SK-N-SH (cell line): ENCODE results near the gene FPR2. TPM values are rescaled to one million over a fixed set of nuclear protein-coding genes. Genes with fewer than 3 reads are reported as not detected.
"Not testable (repeated sequence)": the region's sequence is repeated elsewhere in the genome, so short reads cannot be mapped to it uniquely, and the experiment has no call there.

Experiments
- CTCF ChIA-PET: fragments of 300-600, 350-600 bp; formaldehyde crosslinking; extraction: SDS; loops from one replicate; lab custom pipeline; 2021; lab: Yijun Ruan, JAX
- POLR2A ChIA-PET: fragments of 350-600 bp; sonication (Branson Sonifier 250); formaldehyde crosslinking; extraction: SDS; loops from one replicate; lab custom pipeline; 2020; ENCODE audit warnings: antibody characterized with exemption, inconsistent platforms; lab: Yijun Ruan, JAX
- DNase-seq: peaks from one replicate; pipeline ENCODE4 v3.0.0; 2012
- H2AFZ ChIP-seq: fragments of 200-600 bp; sonication (generic); 2 replicates; pipeline ENCODE4 v1.8.1; 2016; ENCODE audit warnings: antibody characterized with exemption, mild to moderate bottlenecking, low read depth
- H3F3A ChIP-seq: fragments of 200-600 bp; sonication (generic); replicated peaks from 2 replicates; pipeline ENCODE3; 2016; ENCODE audit warnings: antibody characterized with exemption, mild to moderate bottlenecking; ENCODE audit not compliant: insufficient read depth
- H3K27ac ChIP-seq, 2 experiments: fragments of 200-500 bp in 1 of 2; fragments of 200-600 bp in 1 of 2; sonication (Bioruptor generic) in 1 of 2; sonication (generic), shearing (Covaris generic) in 1 of 2; 2 replicates each; pipeline versions ENCODE4 v1.5.1 to v1.6.1; 2014 to 2016; ENCODE audit warnings: low read depth in 2 of 2, inconsistent platforms in 1 of 2, low read length in 1 of 2, mild to moderate bottlenecking in 1 of 2, mixed read lengths in 1 of 2
- H3K27me3 ChIP-seq: fragments of 200-600 bp; sonication (generic), shearing (Covaris generic); 2 replicates; pipeline ENCODE4 v1.6.1; 2016; ENCODE audit warnings: mixed run types; ENCODE audit not compliant: insufficient read depth
- H3K36me3 ChIP-seq, 2 experiments: fragments of 200-500 bp in 1 of 2; fragments of 200-600 bp in 1 of 2; sonication (Bioruptor generic) in 1 of 2; sonication (generic) in 1 of 2; replicated peaks in 1 of 2; 2 replicates each; pipeline versions ENCODE3 to v1.5.1; 2014 to 2016; ENCODE audit warnings: low read length in 1 of 2, mild to moderate bottlenecking in 1 of 2; ENCODE audit not compliant: insufficient read depth in 2 of 2, control insufficient read depth in 1 of 2
- H3K4me1 ChIP-seq, 2 experiments: fragments of 200-500 bp in 1 of 2; fragments of 200-600 bp in 1 of 2; sonication (Bioruptor generic) in 1 of 2; sonication (generic), shearing (Covaris generic) in 1 of 2; 2 replicates each; pipeline versions ENCODE4 v1.5.1 to v1.6.1; 2014 to 2016; ENCODE audit warnings: low read depth in 1 of 2, low read length in 1 of 2, mixed run types in 1 of 2; ENCODE audit not compliant: insufficient read depth in 2 of 2, control insufficient read depth in 1 of 2
- H3K4me2 ChIP-seq: fragments of 200-600 bp; sonication (generic), shearing (Covaris generic); 2 replicates; pipeline ENCODE4 v1.6.1; 2017; ENCODE audit warnings: mixed run types
- H3K4me3 ChIP-seq, 2 experiments: fragments of 200-500 bp in 1 of 2; fragments of 200-600 bp in 1 of 2; sonication (Bioruptor generic) in 1 of 2; sonication (generic), shearing (Covaris generic) in 1 of 2; 2 replicates each; pipeline versions ENCODE4 v1.5.1 to v1.8.1; 2014 to 2016; ENCODE audit warnings: low read depth in 2 of 2, inconsistent platforms in 1 of 2, low read length in 1 of 2, mild to moderate bottlenecking in 1 of 2, mixed read lengths in 1 of 2, moderate library complexity in 1 of 2
- H3K79me2 ChIP-seq: fragments of 200-600 bp; sonication (generic); 2 replicates; pipeline ENCODE4 v1.8.1; 2017; ENCODE audit warnings: mild to moderate bottlenecking; ENCODE audit not compliant: insufficient read depth
- H3K9ac ChIP-seq: fragments of 200-600 bp; sonication (generic); 2 replicates; pipeline ENCODE4 v1.6.1; 2017; ENCODE audit warnings: mixed run types
- H3K9me2 ChIP-seq: fragments of 200-600 bp; sonication (generic); 2 replicates; pipeline ENCODE4 v1.6.1; 2017; ENCODE audit warnings: mixed run types
- H3K9me3 ChIP-seq: fragments of 200-600 bp; sonication (generic); 2 replicates; pipeline ENCODE4 v1.6.1; 2017; ENCODE audit warnings: mixed run types, mild to moderate bottlenecking, moderate library complexity
- H4K20me1 ChIP-seq: fragments of 200-600 bp; sonication (generic); 2 replicates; pipeline ENCODE4 v1.6.1; 2017; ENCODE audit warnings: mild to moderate bottlenecking, mixed run types; ENCODE audit not compliant: insufficient read depth
- RFX5 ChIP-seq: IDR thresholded peaks from 2 replicates; pipeline ENCODE4 v1.6.1; 2012; ENCODE audit warnings: mild to moderate bottlenecking, improper control_type of control experiment, low read length
- RXRA ChIP-seq: IDR thresholded peaks from 2 replicates; pipeline ENCODE4 v1.4.0; 2012; ENCODE audit warnings: low read depth, mild to moderate bottlenecking, borderline replicate concordance
- SMC3 ChIP-seq: IDR thresholded peaks from 2 replicates; pipeline ENCODE4 v1.6.1; 2012; ENCODE audit warnings: low read depth, low read length, improper control_type of control experiment
- WGBS: methylation state at CpG from one replicate; pipeline ENCODE4 v1.1.6; 2017; ENCODE audit warnings: low lambda C conversion rate; 5-methylcytosine and 5-hydroxymethylcytosine counted together
- polyA plus RNA-seq, 3 experiments: library from polyadenylated mRNA; depleted of rRNA; stranded (reverse); fragments of >200 nt; gene quantifications; 2 replicates each; pipeline ENCODE4 v1.2.3, GENCODE V29; 2012
- TF ChIP-seq, protein P1 (sequence below): fragments of 150-350 bp; IDR thresholded peaks from 2 replicates; pipeline ENCODE4 v1.6.1; 2016; ENCODE audit warnings: mild to moderate bottlenecking, low read depth, low read length
- TF ChIP-seq, protein P2 (sequence below): fragments of 200-600 bp; sonication (generic); IDR thresholded peaks from 2 replicates; pipeline ENCODE4 v1.6.1; 2017; ENCODE audit warnings: antibody characterized with exemption, mild to moderate bottlenecking, moderate library complexity

Gene FPR2
- polyA plus RNA-seq, 1 of the 3 experiments (the other 2 are of a cell fraction) = not detected

DNA sequence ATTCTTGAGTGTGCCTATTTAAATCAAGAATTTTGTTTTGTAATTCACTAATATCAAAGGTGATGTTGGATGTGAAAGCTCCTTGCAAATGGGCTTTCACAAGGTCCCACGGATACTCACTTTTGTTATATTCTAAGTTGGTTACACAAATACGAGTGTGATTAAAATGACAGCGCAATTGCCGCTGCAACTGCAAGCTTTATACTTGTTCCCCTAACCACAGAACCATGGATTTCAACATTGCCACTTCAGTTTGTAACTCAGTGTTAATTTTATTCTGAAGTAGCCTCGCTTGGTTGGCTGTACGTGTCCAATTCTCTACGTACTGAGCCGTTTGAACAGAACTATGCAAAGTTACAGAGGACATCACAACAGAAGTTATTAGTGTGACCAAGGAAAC is 44.4 kb downstream of the FPR2 start:
- DNase-seq, CTCF ChIA-PET, H3K9me2 ChIP-seq, POLR2A ChIA-PET, H3K36me3 ChIP-seq, H3K4me3 ChIP-seq, H3K27me3 ChIP-seq, H3K79me2 ChIP-seq, H4K20me1 ChIP-seq, H3K9me3 ChIP-seq: not testable (repeated sequence)
- 37% methylated on average over 8 of the region's 8 CpGs for WGBS
- Histone ChIP-seq H2AFZ (peak overlapping the region; percentile 20; the same call in 1 of the 2 replicates), H3K4me1 (peaks cover 0 to 45% of the 10 kb centered on the region in 2 experiments; a peak in 3 of 4 replicates), H3K27ac (peak overlapping the region in 1 of 2 experiments; percentile 57; a peak in 2 of 4 replicates), H3K4me2 (peak overlapping the region; percentile 4; the same call in 1 of the 2 replicates), H3K9ac (peak overlapping the region; percentile 35), H3F3A (peaks cover 46% of the 10 kb centered on the region)

DNA sequence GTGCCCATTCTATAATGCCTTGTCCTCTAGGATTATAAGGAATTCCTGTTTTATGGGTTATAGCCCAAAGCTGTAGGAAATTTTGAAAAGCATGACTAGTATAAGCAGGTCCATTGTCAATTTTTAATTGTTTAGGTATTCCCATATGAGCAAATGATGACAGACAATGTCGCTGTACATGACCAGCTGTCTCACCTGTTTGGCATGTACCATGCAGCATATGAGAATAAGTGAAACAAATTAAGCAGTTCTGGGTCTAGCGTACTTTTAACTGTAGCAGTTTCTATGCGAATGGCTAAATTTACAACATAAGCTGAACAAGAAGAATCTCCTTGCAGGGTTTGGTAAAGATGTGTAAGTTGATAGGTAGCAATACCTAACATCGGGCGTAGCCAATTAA is 45.6 kb downstream of the FPR2 start:
- CTCF ChIA-PET = interaction anchor here (0.6 kb wide), 1 partner anchor 33 kb away, joined by 3 read pairs; no protein-coding TSS in a partner anchor
- H3K4me2 ChIP-seq, H2AFZ ChIP-seq, DNase-seq, H3K9me2 ChIP-seq, H4K20me1 ChIP-seq, H3K27me3 ChIP-seq, H3K79me2 ChIP-seq, POLR2A ChIA-PET, H3K9me3 ChIP-seq, H3K36me3 ChIP-seq, H3K4me3 ChIP-seq: not testable (repeated sequence)
- WGBS = 62% methylated on average over 5 of the region's 5 CpGs
- Histone ChIP-seq H3K9ac (peak overlapping the region; percentile 2; the same call in 1 of the 2 replicates), H3K27ac (peak overlapping the region in 1 of 2 experiments; percentile 57; a peak in 2 of 4 replicates), H3F3A (peaks cover 36% of the 10 kb centered on the region), H3K4me1 (peaks cover 0 to 39% of the 10 kb centered on the region in 2 experiments; a peak in 2 of 4 replicates)

DNA sequence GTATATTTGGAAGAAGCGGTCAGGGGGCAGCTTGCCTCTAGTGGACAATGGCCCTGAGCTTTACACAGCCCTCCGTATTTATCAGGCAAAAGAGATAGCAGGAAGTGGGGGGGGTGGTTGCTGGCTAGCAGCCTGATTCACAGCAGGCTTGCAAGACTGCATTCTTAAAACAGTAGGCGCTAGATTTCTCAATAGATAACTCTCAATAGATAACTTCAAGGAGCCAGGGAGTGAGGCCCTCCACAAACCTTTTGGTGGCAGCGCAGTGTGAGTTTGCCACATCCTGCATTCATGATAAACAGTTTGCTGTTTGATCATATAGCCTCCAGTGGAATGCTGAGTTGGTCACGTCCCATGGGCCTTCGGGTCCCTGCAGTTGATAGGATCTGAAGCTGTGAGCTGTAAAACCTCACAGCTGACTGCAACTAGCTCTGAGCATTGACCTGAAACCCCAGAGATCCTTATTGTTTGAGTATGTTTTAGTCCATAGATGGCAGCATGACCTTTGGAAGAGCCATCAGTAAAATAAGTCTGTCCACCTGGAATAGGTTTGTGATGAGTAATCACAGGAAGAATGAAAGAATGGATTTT is 46.2 kb downstream of the FPR2 start:
- Histone ChIP-seq H3K4me3 (no peak overlapping the region), H3F3A (peaks cover 29% of the 10 kb centered on the region), H3K36me3 (no peaks in the 10 kb centered on the region), H4K20me1 (no peaks in the 10 kb centered on the region), H3K27ac (peak overlapping the region in 1 of 2 experiments; percentile 57; a peak in 2 of 4 replicates), H3K9me3 (no peaks in the 10 kb centered on the region), H3K9me2 (no peaks in the 10 kb centered on the region), H3K9ac (peak overlapping the region; percentile 23; the same call in 1 of the 2 replicates), H3K27me3 (no peaks in the 10 kb centered on the region), H3K4me2 (no peak overlapping the region), H3K79me2 (no peaks in the 10 kb centered on the region; the same call in 1 of the 2 replicates), H3K4me1 (peaks cover 0 to 39% of the 10 kb centered on the region in 2 experiments; a peak in 2 of 4 replicates), H2AFZ (no peak overlapping the region)
- WGBS = 20% methylated on average over 6 of the region's 6 CpGs
- TF ChIP-seq RXRA (no peak), RFX5 (no peak), SMC3 (no peak)
- TF ChIP-seq, protein P1, sequence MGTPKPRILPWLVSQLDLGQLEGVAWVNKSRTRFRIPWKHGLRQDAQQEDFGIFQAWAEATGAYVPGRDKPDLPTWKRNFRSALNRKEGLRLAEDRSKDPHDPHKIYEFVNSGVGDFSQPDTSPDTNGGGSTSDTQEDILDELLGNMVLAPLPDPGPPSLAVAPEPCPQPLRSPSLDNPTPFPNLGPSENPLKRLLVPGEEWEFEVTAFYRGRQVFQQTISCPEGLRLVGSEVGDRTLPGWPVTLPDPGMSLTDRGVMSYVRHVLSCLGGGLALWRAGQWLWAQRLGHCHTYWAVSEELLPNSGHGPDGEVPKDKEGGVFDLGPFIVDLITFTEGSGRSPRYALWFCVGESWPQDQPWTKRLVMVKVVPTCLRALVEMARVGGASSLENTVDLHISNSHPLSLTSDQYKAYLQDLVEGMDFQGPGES = no peak
- TF ChIP-seq, protein P2, sequence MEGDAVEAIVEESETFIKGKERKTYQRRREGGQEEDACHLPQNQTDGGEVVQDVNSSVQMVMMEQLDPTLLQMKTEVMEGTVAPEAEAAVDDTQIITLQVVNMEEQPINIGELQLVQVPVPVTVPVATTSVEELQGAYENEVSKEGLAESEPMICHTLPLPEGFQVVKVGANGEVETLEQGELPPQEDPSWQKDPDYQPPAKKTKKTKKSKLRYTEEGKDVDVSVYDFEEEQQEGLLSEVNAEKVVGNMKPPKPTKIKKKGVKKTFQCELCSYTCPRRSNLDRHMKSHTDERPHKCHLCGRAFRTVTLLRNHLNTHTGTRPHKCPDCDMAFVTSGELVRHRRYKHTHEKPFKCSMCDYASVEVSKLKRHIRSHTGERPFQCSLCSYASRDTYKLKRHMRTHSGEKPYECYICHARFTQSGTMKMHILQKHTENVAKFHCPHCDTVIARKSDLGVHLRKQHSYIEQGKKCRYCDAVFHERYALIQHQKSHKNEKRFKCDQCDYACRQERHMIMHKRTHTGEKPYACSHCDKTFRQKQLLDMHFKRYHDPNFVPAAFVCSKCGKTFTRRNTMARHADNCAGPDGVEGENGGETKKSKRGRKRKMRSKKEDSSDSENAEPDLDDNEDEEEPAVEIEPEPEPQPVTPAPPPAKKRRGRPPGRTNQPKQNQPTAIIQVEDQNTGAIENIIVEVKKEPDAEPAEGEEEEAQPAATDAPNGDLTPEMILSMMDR = peak; percentile 17; the same call in 1 of the 2 replicates
- DNase-seq = no peak
- POLR2A ChIA-PET = no interaction called here
- CTCF ChIA-PET = interaction anchor here (0.6 to 2.9 kb wide), 3 partner anchors 10 to 33 kb away, joined by 3 to 11 read pairs (median 9); no protein-coding TSS in a partner anchor
